Measurements from ENCODE around the gene DAP. TPM values are rescaled to one million over a fixed set of nuclear protein-coding genes. Genes with fewer than 3 reads are reported as not detected.
A peak's percentile ranks its signal among the peaks of the same experiment; 100 is the strongest.
"Not testable (repeated sequence)": the region's sequence is repeated elsewhere in the genome, so short reads cannot be mapped to it uniquely, and the experiment has no call there.

DAP gene
- total and polyA plus RNA-seq, 2 of the 4 experiments (the other 2 are of a cell fraction) = 49.6 to 189 TPM

GRCh38 chr5:10665799-10666198, 95.2 kb downstream of the DAP start:
- no TSS peak for BruUV-seq (replicated peaks)
- H2BK20ac ChIP-seq (ENCODE audit: low read depth, low read length) = no peak overlapping the region
- in situ Hi-C loops (cut with MboI; ENCODE audit: low sequenced_read_pairs) (no loop called here), dilution Hi-C loops (cut with HindIII; ENCODE audit: low sequenced_read_pairs, unreplicated experiment) (no loop called here), intact Hi-C loops (cut with micrococcal nuclease) (no loop called here)
- POLR2A ChIA-PET (ENCODE audit: unreplicated experiment) = no interaction called here
- no peak overlapping the region for H2BK120ac ChIP-seq (ENCODE audit: low read depth, low read length)
- no peak overlapping the region for H2AK5ac ChIP-seq (ENCODE audit: low read depth, low read length)
- H3K36me3 ChIP-seq (ENCODE audit: control insufficient read depth, insufficient read depth, low read length) = no peaks in the 10 kb centered on the region
- no peak overlapping the region for H2AFZ ChIP-seq (replicated peaks; ENCODE audit: low read length, poor library complexity)
- H3K9me1 ChIP-seq (ENCODE audit: insufficient read depth, low read length) = no peaks in the 10 kb centered on the region
- no peak overlapping the region for H3K4me3 ChIP-seq (ENCODE audit: insufficient read depth, low read depth, low read length)
- WGBS, 2 experiments (ENCODE audit: extremely low coverage in 2 of 2, insufficient read length in 1 of 2) = 93% methylated on average over 3 of the region's 9 CpGs; no CpG with 5 or more reads in 1 of the 2 experiments
- H3K4ac ChIP-seq (ENCODE audit: low read depth, low read length) = no peak overlapping the region
- no peak overlapping the region for H3K27ac ChIP-seq (ENCODE audit: insufficient read depth, low read length)
- CTCF ChIA-PET = no interaction called here
- DNase-seq (no peak), ATAC-seq (ENCODE audit: low read depth) (no peak)
- H4K91ac ChIP-seq (ENCODE audit: insufficient read depth, low read depth, low read length) = no peak overlapping the region
- no peak overlapping the region for H2AK9ac ChIP-seq (replicated peaks; ENCODE audit: low read depth, low read length, poor library complexity)
- no peak overlapping the region for H3K18ac ChIP-seq (ENCODE audit: low read depth, low read length)
- H3K4me1 ChIP-seq (ENCODE audit: control insufficient read depth, insufficient read depth, low read length) = no peaks in the 10 kb centered on the region; the same call in 1 of the 2 replicates
- no peaks in the 10 kb centered on the region; the same call in 1 of the 2 replicates for H3K27me3 ChIP-seq (ENCODE audit: control insufficient read depth, insufficient read depth, low read length)
- no peak overlapping the region for H2BK5ac ChIP-seq (ENCODE audit: low read depth, low read length, poor library complexity, severe bottlenecking)
- H3K9ac ChIP-seq (ENCODE audit: low read depth, low read length) = no peak overlapping the region
- no peak overlapping the region for H2BK15ac ChIP-seq (ENCODE audit: low read depth, low read length)
- TF ChIP-seq RCOR1 (IDR thresholded peaks at IDR 0.05; ENCODE audit: insufficient replicate concordance, low read length) = no peak
- H3K9me3 ChIP-seq (ENCODE audit: control insufficient read depth, insufficient read depth, low read length) = peaks cover 7% of the 10 kb centered on the region
- H3K14ac ChIP-seq (replicated peaks; ENCODE audit: low read depth, low read length) = no peak overlapping the region
- no peaks in the 10 kb centered on the region for H3K79me1 ChIP-seq (ENCODE audit: low read depth in 1 of 2, low read length in 2 of 2)
- no peak overlapping the region for H4K8ac ChIP-seq (ENCODE audit: low read depth in 2 of 2, low read length in 2 of 2)
- no peak overlapping the region for H3K23ac ChIP-seq (ENCODE audit: low read depth, low read length)
- no peak overlapping the region for H3K4me2 ChIP-seq (ENCODE audit: low read depth, low read length)
- no peak overlapping the region for H4K5ac ChIP-seq (ENCODE audit: low read depth, low read length)
- no peaks in the 10 kb centered on the region for H4K20me1 ChIP-seq (ENCODE audit: insufficient read depth, low read length)
- no peak overlapping the region for H3K56ac ChIP-seq (ENCODE audit: extremely low read depth, insufficient read depth, low read length)

GRCh38 chr5:10664180-10664769, 96.8 kb downstream of the DAP start:
- H3K36me3 ChIP-seq (ENCODE audit: control insufficient read depth, insufficient read depth, low read length); intact Hi-C loops (cut with micrococcal nuclease); H3K56ac ChIP-seq (ENCODE audit: extremely low read depth, insufficient read depth, low read length); H4K8ac ChIP-seq (ENCODE audit: low read depth in 2 of 2, low read length in 2 of 2); H2BK5ac ChIP-seq (ENCODE audit: low read depth, low read length, poor library complexity, severe bottlenecking); H3K27ac ChIP-seq (ENCODE audit: insufficient read depth, low read length); H3K4me1 ChIP-seq (ENCODE audit: control insufficient read depth, insufficient read depth, low read length); H3K4me2 ChIP-seq (ENCODE audit: low read depth, low read length); H2BK15ac ChIP-seq (ENCODE audit: low read depth, low read length); H3K4ac ChIP-seq (ENCODE audit: low read depth, low read length); POLR2A ChIA-PET (ENCODE audit: unreplicated experiment); H3K14ac ChIP-seq (replicated peaks; ENCODE audit: low read depth, low read length); H3K23ac ChIP-seq (ENCODE audit: low read depth, low read length); H3K79me1 ChIP-seq (ENCODE audit: low read depth in 1 of 2, low read length in 2 of 2); ATAC-seq (ENCODE audit: low read depth); CTCF ChIA-PET; H3K18ac ChIP-seq (ENCODE audit: low read depth, low read length); H2AK5ac ChIP-seq (ENCODE audit: low read depth, low read length); BruUV-seq (replicated peaks); dilution Hi-C loops (cut with HindIII; ENCODE audit: low sequenced_read_pairs, unreplicated experiment); H4K5ac ChIP-seq (ENCODE audit: low read depth, low read length); H3K4me3 ChIP-seq (ENCODE audit: insufficient read depth, low read depth, low read length); H2AK9ac ChIP-seq (replicated peaks; ENCODE audit: low read depth, low read length, poor library complexity); H2BK20ac ChIP-seq (ENCODE audit: low read depth, low read length); H2AFZ ChIP-seq (replicated peaks; ENCODE audit: low read length, poor library complexity); H2BK120ac ChIP-seq (ENCODE audit: low read depth, low read length); H3K9me1 ChIP-seq (ENCODE audit: insufficient read depth, low read length); H3K9me3 ChIP-seq (ENCODE audit: control insufficient read depth, insufficient read depth, low read length); H3K27me3 ChIP-seq (ENCODE audit: control insufficient read depth, insufficient read depth, low read length); H4K20me1 ChIP-seq (ENCODE audit: insufficient read depth, low read length); H4K91ac ChIP-seq (ENCODE audit: insufficient read depth, low read depth, low read length); H3K9ac ChIP-seq (ENCODE audit: low read depth, low read length); in situ Hi-C loops (cut with MboI; ENCODE audit: low sequenced_read_pairs): not testable (repeated sequence)
- peak; percentile 38 for DNase-seq
- 100% methylated on average over 3 of the region's 6 CpGs; no CpG with 5 or more reads in 1 of the 2 experiments for WGBS, 2 experiments (ENCODE audit: extremely low coverage in 2 of 2, insufficient read length in 1 of 2)
